ENCODE measurements around the gene CCDC12.
A peak's percentile ranks its signal among the peaks of the same experiment; 100 is the strongest.

Gene CCDC12

GRCh38 chr3:46993292-46993691 lies 16.7 kb upstream of the CCDC12 start:
- Histone ChIP-seq H3K4me1 (ENCODE audit: control insufficient read depth, insufficient read depth, low read length) (peaks cover 18% of the 10 kb centered on the region), H3K27ac (ENCODE audit: low read depth, low read length) (no peak overlapping the region), H3K36me3 (ENCODE audit: control insufficient read depth, insufficient read depth, low read length) (peaks cover 61% of the 10 kb centered on the region), H3K9ac (ENCODE audit: low read length) (no peak overlapping the region), H3K4me3 (ENCODE audit: low read depth, low read length) (no peak overlapping the region), H3K9me3 (ENCODE audit: control insufficient read depth, insufficient read depth, low read depth, low read length) (no peaks in the 10 kb centered on the region), H3K27me3 (ENCODE audit: control insufficient read depth, insufficient read depth, low read length) (no peaks in the 10 kb centered on the region)

GRCh38 chr3:46992231-46992630 lies 15.7 kb upstream of the CCDC12 start:
- Histone ChIP-seq H3K36me3 (ENCODE audit: control insufficient read depth, insufficient read depth, low read length) (peaks cover 61% of the 10 kb centered on the region), H3K9me3 (ENCODE audit: control insufficient read depth, insufficient read depth, low read depth, low read length) (no peaks in the 10 kb centered on the region), H3K4me1 (ENCODE audit: control insufficient read depth, insufficient read depth, low read length) (peaks cover 26% of the 10 kb centered on the region), H3K27me3 (ENCODE audit: control insufficient read depth, insufficient read depth, low read length) (no peaks in the 10 kb centered on the region), H3K4me3 (ENCODE audit: low read depth, low read length) (no peak overlapping the region), H3K9ac (ENCODE audit: low read length) (no peak overlapping the region), H3K27ac (ENCODE audit: low read depth, low read length) (no peak overlapping the region)

- H3K4me1 ChIP-seq (ENCODE audit: control insufficient read depth, insufficient read depth, low read length) = peaks cover 33% of the 10 kb centered on the region
These were observed 15.0 kb upstream of the CCDC12 start for GRCh38 chr3:46991406-46992165.

GRCh38 chr3:46990573-46991374 lies 14.2 kb upstream of the CCDC12 start:
- Histone ChIP-seq H3K27me3 (ENCODE audit: control insufficient read depth, insufficient read depth, low read length) (no peaks in the 10 kb centered on the region), H3K9ac (ENCODE audit: low read length) (no peak overlapping the region), H3K27ac (ENCODE audit: low read depth, low read length) (no peak overlapping the region), H3K36me3 (ENCODE audit: control insufficient read depth, insufficient read depth, low read length) (peaks cover 60% of the 10 kb centered on the region), H3K4me1 (ENCODE audit: control insufficient read depth, insufficient read depth, low read length) (peaks cover 36% of the 10 kb centered on the region), H3K9me3 (ENCODE audit: control insufficient read depth, insufficient read depth, low read depth, low read length) (no peaks in the 10 kb centered on the region), H3K4me3 (ENCODE audit: low read depth, low read length) (no peak overlapping the region)

More at GRCh38 chr3:46991406-46992165, 15.0 kb upstream of the CCDC12 start:
- no peaks in the 10 kb centered on the region for H3K27me3 ChIP-seq (ENCODE audit: control insufficient read depth, insufficient read depth, low read length)
- H3K27ac ChIP-seq (ENCODE audit: low read depth, low read length) = no peak overlapping the region
- H3K36me3 ChIP-seq (ENCODE audit: control insufficient read depth, insufficient read depth, low read length) = peaks cover 61% of the 10 kb centered on the region
- no peak overlapping the region for H3K4me3 ChIP-seq (ENCODE audit: low read depth, low read length)
- H3K9me3 ChIP-seq (ENCODE audit: control insufficient read depth, insufficient read depth, low read depth, low read length) = no peaks in the 10 kb centered on the region
- no peak overlapping the region for H3K9ac ChIP-seq (ENCODE audit: low read length)

GRCh38 chr3:46989146-46989810 lies 12.7 kb upstream of the CCDC12 start:
- Histone ChIP-seq H3K4me1 (ENCODE audit: control insufficient read depth, insufficient read depth, low read length) (peaks cover 36% of the 10 kb centered on the region), H3K27ac (ENCODE audit: low read depth, low read length) (no peak overlapping the region), H3K9ac (ENCODE audit: low read length) (no peak overlapping the region), H3K4me3 (ENCODE audit: low read depth, low read length) (no peak overlapping the region), H3K9me3 (ENCODE audit: control insufficient read depth, insufficient read depth, low read depth, low read length) (no peaks in the 10 kb centered on the region), H3K36me3 (ENCODE audit: control insufficient read depth, insufficient read depth, low read length) (peaks cover 45% of the 10 kb centered on the region), H3K27me3 (ENCODE audit: control insufficient read depth, insufficient read depth, low read length) (no peaks in the 10 kb centered on the region)

DNA sequence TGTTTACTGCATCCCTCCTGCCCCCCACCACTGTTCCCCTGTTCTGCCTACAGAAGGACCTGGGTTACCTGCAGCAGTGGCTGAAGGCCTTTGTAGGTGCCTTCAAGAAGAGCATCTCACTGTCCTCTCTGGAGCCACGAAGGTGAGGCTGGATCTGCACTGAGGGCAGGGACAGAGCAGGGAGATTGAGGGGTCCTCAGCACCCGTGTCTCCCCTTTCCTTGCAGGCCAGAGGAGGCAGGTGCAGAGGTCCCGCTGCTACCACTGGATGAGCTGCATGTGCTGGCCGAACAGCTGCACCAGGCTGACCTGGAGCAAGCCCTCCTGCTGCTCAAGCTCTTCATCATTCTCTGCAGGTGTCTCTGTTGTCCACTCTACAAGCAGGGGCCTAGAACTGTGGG lies 12.1 kb upstream of the CCDC12 start:
- Histone ChIP-seq H3K4me3 (ENCODE audit: low read depth, low read length) (no peak overlapping the region), H3K4me1 (ENCODE audit: control insufficient read depth, insufficient read depth, low read length) (peaks cover 36% of the 10 kb centered on the region), H3K36me3 (ENCODE audit: control insufficient read depth, insufficient read depth, low read length) (peaks cover 38% of the 10 kb centered on the region), H3K27me3 (ENCODE audit: control insufficient read depth, insufficient read depth, low read length) (no peaks in the 10 kb centered on the region), H3K27ac (ENCODE audit: low read depth, low read length) (no peak overlapping the region), H3K9ac (ENCODE audit: low read length) (no peak overlapping the region), H3K9me3 (ENCODE audit: control insufficient read depth, insufficient read depth, low read depth, low read length) (no peaks in the 10 kb centered on the region)

DNA sequence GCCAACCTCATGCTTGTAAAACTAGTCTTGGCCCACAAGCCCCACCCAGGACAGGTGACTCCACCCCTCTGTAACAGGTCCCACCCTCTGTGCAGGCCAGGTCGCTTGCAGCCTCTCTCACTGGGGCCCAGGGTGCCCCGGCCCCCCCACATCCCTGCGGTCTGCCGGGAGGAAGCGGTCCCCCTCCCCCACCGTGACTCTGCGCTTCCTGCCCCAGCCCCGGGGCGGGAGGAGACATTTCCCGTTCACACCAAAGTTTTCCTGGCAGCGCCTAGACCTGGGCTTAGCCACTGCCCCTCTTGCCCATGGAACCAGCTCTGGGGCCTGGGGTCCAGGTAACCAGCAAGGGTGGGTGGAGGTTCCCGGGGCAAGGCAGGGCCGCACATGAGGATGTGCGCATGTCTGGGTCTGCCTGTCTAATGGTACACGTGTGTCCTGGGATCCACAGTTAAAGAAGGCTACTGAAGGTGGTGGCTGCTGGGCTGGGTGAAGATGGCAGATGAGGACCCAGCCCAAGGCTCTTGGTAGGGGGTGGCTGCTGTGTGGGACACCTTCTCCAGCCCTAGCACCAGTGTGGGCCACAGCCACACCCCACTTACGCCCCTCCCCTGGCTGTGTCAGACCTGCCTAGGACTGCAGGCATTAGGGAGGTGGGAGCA lies 11.3 kb upstream of the CCDC12 start:
- peak overlapping the region; percentile 69 for H3K9ac ChIP-seq (ENCODE audit: low read length)
- no peaks in the 10 kb centered on the region for H3K9me3 ChIP-seq (ENCODE audit: control insufficient read depth, insufficient read depth, low read depth, low read length)
- peak overlapping the region; percentile 30 for H3K4me3 ChIP-seq (ENCODE audit: low read depth, low read length)
- H3K27ac ChIP-seq (ENCODE audit: low read depth, low read length) = peak overlapping the region; percentile 79
- peaks cover 36% of the 10 kb centered on the region for H3K4me1 ChIP-seq (ENCODE audit: control insufficient read depth, insufficient read depth, low read length)
- H3K36me3 ChIP-seq (ENCODE audit: control insufficient read depth, insufficient read depth, low read length) = peaks cover 32% of the 10 kb centered on the region
- H3K27me3 ChIP-seq (ENCODE audit: control insufficient read depth, insufficient read depth, low read length) = no peaks in the 10 kb centered on the region

DNA sequence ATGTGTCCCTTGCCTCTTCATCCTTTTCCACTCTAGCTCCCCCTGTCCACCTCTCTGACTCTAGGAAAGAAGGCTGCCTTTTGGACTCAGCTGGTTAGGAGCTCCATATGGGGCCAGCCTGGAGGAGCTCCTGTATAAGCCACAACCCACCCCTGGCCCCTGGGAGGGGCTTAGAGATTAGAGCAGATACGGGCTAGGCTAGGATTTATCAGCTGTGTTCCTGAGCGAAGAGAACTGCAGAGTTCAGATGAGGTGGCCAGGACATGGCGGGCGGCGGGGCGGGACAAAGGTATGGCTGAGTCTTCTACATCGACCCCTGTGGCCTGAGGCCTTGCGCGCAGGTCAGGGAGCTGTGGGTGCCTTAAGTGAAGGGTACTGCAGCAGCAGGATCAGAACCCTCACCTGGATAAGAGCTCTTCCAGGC lies 10.8 kb upstream of the CCDC12 start:
- Histone ChIP-seq H3K27ac (ENCODE audit: low read depth, low read length) (peak overlapping the region; percentile 79; the same call in 1 of the 2 replicates), H3K27me3 (ENCODE audit: control insufficient read depth, insufficient read depth, low read length) (no peaks in the 10 kb centered on the region), H3K9ac (ENCODE audit: low read length) (peak overlapping the region; percentile 37), H3K4me3 (ENCODE audit: low read depth, low read length) (peak overlapping the region; percentile 30; the same call in 1 of the 2 replicates), H3K36me3 (ENCODE audit: control insufficient read depth, insufficient read depth, low read length) (peaks cover 27% of the 10 kb centered on the region), H3K9me3 (ENCODE audit: control insufficient read depth, insufficient read depth, low read depth, low read length) (no peaks in the 10 kb centered on the region), H3K4me1 (ENCODE audit: control insufficient read depth, insufficient read depth, low read length) (peaks cover 41% of the 10 kb centered on the region)

DNA sequence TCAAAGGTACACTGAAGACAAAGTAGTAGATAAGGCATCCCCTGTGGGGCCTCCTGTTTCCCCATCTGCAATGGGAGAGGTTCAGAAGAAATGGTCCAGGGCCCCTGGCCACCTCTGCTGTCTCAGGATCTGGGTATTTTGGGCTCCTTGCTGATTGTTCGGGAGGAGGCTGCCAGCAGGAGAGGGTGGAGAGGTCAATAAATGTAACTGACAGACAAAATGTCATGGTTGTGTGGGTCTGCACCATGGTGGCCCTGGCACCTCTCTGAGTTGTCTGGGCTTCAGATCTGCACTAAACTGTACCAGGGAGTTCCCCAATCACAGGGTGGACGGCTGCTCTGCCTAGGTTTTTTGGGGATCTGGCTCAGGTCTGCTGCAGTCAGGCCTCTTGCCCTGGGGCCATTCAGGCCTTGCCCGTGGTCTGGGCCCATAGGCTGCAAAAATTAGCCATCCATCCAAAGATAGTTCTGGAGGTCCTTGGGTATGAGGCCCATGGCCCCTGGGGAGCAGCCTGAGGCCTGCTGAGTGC lies 10.3 kb upstream of the CCDC12 start:
- Histone ChIP-seq H3K36me3 (ENCODE audit: control insufficient read depth, insufficient read depth, low read length) (peaks cover 23% of the 10 kb centered on the region), H3K9ac (ENCODE audit: low read length) (no peak overlapping the region), H3K27me3 (ENCODE audit: control insufficient read depth, insufficient read depth, low read length) (no peaks in the 10 kb centered on the region), H3K4me3 (ENCODE audit: low read depth, low read length) (no peak overlapping the region), H3K4me1 (ENCODE audit: control insufficient read depth, insufficient read depth, low read length) (peaks cover 44% of the 10 kb centered on the region), H3K27ac (ENCODE audit: low read depth, low read length) (no peak overlapping the region), H3K9me3 (ENCODE audit: control insufficient read depth, insufficient read depth, low read depth, low read length) (no peaks in the 10 kb centered on the region)

- Histone ChIP-seq H3K9ac (ENCODE audit: low read length) (no peak overlapping the region), H3K27me3 (ENCODE audit: control insufficient read depth, insufficient read depth, low read length) (no peaks in the 10 kb centered on the region), H3K4me1 (ENCODE audit: control insufficient read depth, insufficient read depth, low read length) (peaks cover 50% of the 10 kb centered on the region), H3K9me3 (ENCODE audit: control insufficient read depth, insufficient read depth, low read depth, low read length) (no peaks in the 10 kb centered on the region), H3K36me3 (ENCODE audit: control insufficient read depth, insufficient read depth, low read length) (peaks cover 16% of the 10 kb centered on the region), H3K4me3 (ENCODE audit: low read depth, low read length) (no peak overlapping the region), H3K27ac (ENCODE audit: low read depth, low read length) (no peak overlapping the region)
These were observed 9.6 kb upstream of the CCDC12 start for GRCh38 chr3:46986055-46986730.
